ENCODE data around the gene CDK11A.

Gene CDK11A

GRCh38 chr1:1755852-1756251, 31.7 kb upstream of the CDK11A start:
- Histone ChIP-seq H3K36me3 (peaks cover 66% of the 10 kb centered on the region), H3K27ac (no peak overlapping the region), H3K4me3 (ENCODE audit: low read depth, low read length) (no peak overlapping the region), H3K27me3 (ENCODE audit: insufficient read depth, low read depth, severe bottlenecking) (no peaks in the 10 kb centered on the region), H3K9me3 (ENCODE audit: severe bottlenecking) (no peaks in the 10 kb centered on the region)
- DNase-seq, result no peak
- no peak for TF ChIP-seq CTCF (IDR thresholded peaks at IDR 0.05; ENCODE audit: low read depth, low read length)

- TF ChIP-seq CTCF (IDR thresholded peaks at IDR 0.05; ENCODE audit: low read depth, low read length), result no peak
- no peaks in the 10 kb centered on the region for H3K27me3 ChIP-seq (ENCODE audit: insufficient read depth, low read depth, severe bottlenecking)
- no peak for DNase-seq
- no peaks in the 10 kb centered on the region for H3K9me3 ChIP-seq (ENCODE audit: severe bottlenecking)
- H3K36me3 ChIP-seq, result peaks cover 61% of the 10 kb centered on the region
- H3K27ac ChIP-seq, result no peak overlapping the region
- H3K4me3 ChIP-seq (ENCODE audit: low read depth, low read length), result no peak overlapping the region
Measured at GRCh38 chr1:1755426-1755825, 31.3 kb upstream of the CDK11A start.

- no peak overlapping the region for H3K4me3 ChIP-seq (ENCODE audit: low read depth, low read length)
- H3K27me3 ChIP-seq (ENCODE audit: insufficient read depth, low read depth, severe bottlenecking), result no peaks in the 10 kb centered on the region
- no peak for DNase-seq
- H3K36me3 ChIP-seq, result peaks cover 49% of the 10 kb centered on the region
- H3K27ac ChIP-seq, result no peak overlapping the region
- no peaks in the 10 kb centered on the region for H3K9me3 ChIP-seq (ENCODE audit: severe bottlenecking)
- no peak for TF ChIP-seq CTCF (IDR thresholded peaks at IDR 0.05; ENCODE audit: low read depth, low read length)
Measured at GRCh38 chr1:1754051-1754815, 30.1 kb upstream of the CDK11A start.

- peaks cover 44% of the 10 kb centered on the region for H3K36me3 ChIP-seq
- no peaks in the 10 kb centered on the region for H3K9me3 ChIP-seq (ENCODE audit: severe bottlenecking)
- no peaks in the 10 kb centered on the region for H3K27me3 ChIP-seq (ENCODE audit: insufficient read depth, low read depth, severe bottlenecking)
- no peak for DNase-seq
- H3K4me3 ChIP-seq (ENCODE audit: low read depth, low read length), result no peak overlapping the region
- no peak for TF ChIP-seq CTCF (IDR thresholded peaks at IDR 0.05; ENCODE audit: low read depth, low read length)
- H3K27ac ChIP-seq, result no peak overlapping the region
Measured at GRCh38 chr1:1753607-1754005, 29.4 kb upstream of the CDK11A start.

- H3K9me3 ChIP-seq (ENCODE audit: severe bottlenecking), result no peaks in the 10 kb centered on the region
- H3K27ac ChIP-seq, result no peak overlapping the region
- H3K36me3 ChIP-seq, result peaks cover 39% of the 10 kb centered on the region
- TF ChIP-seq CTCF (IDR thresholded peaks at IDR 0.05; ENCODE audit: low read depth, low read length), result no peak
- H3K4me3 ChIP-seq (ENCODE audit: low read depth, low read length), result no peak overlapping the region
- no peak for DNase-seq
- H3K27me3 ChIP-seq (ENCODE audit: insufficient read depth, low read depth, severe bottlenecking), result no peaks in the 10 kb centered on the region
Measured at GRCh38 chr1:1752636-1753606, 28.8 kb upstream of the CDK11A start.
